ENCODE measurements around the gene CHDH.

Gene CHDH

GRCh38 chr3:53850895-53851294 is 4.7 kb upstream of the CHDH start:
- DNase-seq: no peak

DNA sequence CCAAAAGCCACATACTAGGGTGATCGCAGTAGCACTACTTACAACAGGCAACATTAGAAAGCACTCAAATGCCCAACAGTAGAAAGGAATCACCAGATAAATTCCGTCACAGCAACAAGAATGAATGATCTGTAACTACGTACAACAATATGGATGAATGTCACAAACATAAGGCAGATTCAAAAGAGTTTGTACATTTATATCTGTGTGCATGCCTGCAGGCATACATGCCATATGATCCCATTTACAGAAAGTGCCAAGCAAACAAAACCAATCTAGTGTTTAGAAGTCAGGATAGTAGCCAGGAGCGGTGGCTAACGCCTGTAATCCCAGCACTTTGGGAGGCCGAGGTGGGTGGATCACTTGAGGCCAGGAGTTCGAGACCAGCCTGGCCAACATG is 3.7 kb upstream of the CHDH start:
- DNase-seq: no peak

- no peak for DNase-seq
Observed at GRCh38 chr3:53846851-53847155, 584 bp upstream of the CHDH start.

GRCh38 chr3:53845881-53846133 is 412 bp downstream of the CHDH start:
- no peak for DNase-seq

DNA sequence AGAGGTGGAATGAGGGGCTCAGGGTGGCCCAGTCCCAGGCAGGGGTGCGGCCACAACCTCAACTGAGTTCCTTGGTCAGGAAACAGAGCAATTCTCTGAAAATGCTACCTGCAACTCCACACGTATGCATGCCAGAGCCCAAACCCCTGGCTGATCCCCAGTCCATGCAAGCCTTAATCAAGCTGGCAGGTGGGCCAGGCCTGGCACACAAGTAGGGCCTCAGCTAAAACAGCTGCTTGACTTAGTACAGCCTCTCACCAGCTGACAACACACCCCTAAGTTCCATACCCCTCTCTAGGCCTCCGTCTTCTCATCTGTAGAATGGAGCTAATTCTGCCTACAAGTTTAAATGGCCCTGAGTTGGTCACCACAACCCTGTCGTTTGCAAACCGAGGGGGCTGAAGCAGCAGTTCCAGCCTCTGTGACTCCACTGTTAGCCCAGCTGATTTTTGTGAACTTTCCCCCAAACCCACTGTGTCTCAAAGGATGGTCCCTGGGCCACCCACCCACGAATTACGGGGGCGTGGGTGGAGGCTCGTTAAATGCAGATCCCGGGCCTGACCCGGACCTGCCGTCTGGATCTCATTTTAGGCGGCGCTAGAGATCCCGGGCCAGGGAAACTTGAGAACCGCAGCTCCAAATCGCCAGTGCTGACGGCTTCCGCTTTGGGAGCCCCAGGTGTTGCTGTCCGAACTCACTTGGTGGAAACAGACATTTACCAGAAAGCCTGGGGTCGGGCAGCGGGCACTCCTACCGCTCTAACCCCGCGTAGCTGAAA is 927 bp downstream of the CHDH start:
- DNase-seq: peak; percentile 18

GRCh38 chr3:53844262-53845102 is 1.7 kb downstream of the CHDH start:
- DNase-seq: no peak

DNA sequence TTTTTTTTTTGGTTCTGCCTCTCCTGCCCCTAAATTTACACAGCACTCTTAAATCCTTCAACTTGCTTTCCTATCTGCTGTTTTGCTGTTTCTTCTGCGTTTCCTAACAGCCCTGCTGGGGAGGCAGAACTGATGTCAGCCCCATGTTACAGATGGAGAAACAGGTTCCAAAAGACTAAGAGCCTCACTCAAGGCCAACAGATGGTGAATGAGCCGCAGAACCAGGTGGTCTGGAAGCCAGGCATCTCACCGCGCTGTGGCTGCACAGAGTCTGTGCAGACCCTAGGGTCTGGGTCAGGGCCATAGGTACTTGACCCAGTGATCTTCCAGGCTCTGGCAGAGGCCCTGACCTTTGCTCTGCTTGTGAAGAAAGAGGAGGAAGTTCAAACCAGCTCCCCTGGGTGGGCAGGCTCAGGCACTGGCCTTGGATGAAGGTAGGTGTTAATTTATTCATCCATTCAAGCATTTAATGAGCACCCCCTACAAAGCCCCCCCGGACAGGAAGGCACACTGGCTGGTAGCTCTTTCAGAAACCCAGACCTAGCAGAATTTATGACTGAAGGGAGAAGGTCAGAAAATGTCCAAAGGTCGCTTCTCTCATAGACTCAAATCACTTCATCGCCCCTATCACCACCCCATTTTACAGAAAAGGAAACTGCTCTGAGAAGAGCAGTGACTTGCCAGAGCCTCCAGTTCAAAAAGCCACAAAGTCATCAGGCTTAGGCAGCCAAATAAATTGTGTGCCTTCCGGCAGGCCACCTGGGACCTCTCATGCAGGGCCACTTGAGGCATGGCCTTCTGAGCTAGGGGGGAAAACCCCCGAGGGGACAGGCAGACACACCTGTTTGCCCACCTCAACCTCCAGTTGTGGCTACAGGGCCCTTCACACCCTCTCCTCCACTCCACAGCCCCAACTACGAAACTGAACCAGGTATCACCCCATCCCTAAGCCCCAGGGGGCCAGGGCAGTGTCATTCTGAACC is 2.7 kb downstream of the CHDH start:
- DNase-seq: no peak

GRCh38 chr3:53842436-53843194 is 3.6 kb downstream of the CHDH start:
- DNase-seq: no peak

DNA sequence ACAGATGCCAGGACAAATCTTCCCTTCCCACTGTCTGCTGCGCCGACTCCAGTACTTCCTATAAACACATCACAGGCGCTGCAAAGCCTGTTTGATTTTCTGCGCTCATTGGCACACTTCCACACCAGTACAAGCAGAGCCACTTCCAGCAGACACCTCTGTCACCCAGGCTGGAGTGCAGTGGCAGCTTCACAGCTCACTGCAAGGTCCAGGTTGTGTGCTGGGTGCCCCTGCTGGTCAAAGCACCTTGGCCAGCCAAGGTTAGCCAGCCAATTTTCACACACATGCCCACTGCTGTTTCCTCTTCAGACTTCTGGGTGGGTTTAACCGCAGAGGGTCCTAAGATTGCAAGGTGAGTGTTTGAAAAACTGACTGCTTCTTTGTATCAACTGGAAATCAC is 4.9 kb downstream of the CHDH start:
- no peak for DNase-seq

- DNase-seq: no peak
Observed at GRCh38 chr3:53837331-53837730, 8.9 kb downstream of the CHDH start.

DNA sequence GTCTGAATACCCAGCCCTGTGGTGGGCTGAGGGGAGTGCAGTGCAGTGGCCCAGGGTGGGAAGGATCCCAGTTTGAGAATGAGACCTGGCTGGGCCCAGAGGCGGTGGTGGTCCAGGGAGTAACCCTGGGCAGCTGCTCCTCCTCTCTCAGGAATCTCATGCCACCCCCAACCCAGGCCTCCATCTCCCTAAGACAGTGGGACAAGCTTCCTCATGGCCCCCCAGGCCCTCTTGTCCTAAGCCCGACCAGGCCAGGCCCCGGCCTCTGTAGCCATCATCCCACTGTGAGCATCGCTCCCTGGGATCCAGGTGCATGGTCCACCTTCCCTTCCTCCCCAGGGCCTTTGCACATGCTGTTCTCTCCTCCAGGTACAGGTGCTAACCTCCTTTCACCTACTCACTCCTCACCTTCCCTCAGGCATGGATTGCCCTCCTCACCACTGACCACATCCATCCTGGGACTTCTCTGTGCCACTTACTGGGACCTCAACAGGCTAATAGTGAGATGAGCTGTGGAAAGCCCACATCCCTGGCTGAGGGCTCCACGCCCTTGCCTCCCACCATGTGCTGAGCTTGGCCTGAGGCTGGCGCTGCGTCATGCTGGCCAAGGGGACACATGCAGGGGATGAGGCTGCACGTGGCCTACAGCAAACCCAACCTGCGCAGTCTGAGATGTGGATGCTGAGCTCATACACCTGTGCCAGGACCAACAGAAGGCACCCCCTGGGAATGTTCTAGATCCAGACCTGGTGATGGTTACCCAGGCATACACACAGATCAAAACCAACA is 9.9 kb downstream of the CHDH start:
- DNase-seq: no peak

GRCh38 chr3:53835257-53835656 is 11.0 kb downstream of the CHDH start:
- no peak for DNase-seq

DNA sequence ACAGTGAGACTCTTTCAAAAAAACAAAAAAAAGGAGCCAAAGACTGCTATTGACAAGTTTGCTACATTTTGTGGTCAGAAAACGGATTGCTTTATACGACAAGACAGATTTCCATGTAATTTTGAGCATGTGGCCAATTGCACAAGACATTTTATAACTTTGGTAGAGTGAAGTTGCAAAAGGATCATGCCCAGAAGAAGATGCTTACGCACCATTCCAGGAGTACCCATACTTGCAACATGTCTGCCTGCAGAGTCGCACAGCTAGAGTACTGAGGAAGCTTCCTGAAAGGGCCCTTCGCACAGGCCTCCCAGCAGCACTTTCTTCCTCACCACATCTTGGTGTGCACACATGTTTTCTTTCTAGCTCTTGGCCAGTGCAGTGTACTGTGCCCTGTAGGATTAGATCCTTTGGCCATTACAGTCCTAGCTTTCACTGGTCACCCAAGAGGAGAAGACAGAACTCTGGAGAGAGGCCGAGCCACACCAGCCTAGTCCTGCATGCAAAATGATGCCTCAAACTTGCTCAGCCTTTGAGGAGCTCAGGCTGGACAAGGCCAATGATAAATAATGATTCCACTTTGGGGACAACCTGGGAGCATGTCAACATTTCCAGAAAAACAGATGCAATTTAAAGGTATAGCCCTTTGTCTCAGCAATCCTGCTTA is 11.7 kb downstream of the CHDH start:
- no peak for DNase-seq

GRCh38 chr3:53833700-53834099 is 12.5 kb downstream of the CHDH start:
- no peak for DNase-seq

DNA sequence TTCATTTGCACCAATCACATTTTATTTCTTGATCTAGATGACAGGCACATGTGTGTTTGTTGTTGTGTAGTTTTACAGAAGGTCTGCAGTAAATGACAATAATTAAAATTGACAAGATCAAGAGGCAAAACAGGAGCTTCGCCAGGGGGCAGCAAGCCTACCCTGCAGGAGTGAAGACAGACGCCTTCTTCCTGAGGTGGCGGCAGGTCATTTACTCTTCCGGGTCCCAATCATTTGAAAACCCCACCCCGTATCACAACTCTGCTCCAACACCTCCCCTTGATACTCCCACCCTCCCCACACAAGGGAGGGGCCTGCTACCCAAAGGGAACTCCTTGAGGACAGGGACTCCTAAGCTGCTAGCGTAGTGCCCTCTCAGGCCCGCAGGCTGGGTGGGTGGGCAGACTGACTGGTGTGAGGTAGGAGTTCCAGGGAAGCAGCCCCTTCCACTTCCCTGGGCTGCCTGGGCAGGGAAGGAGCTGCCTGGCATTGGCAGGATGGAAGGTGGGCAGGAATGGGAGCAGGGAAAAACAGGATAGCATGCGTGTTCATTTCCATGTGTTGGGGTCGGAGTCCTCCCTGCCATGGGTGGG is 13.1 kb downstream of the CHDH start:
- no peak for DNase-seq

DNA sequence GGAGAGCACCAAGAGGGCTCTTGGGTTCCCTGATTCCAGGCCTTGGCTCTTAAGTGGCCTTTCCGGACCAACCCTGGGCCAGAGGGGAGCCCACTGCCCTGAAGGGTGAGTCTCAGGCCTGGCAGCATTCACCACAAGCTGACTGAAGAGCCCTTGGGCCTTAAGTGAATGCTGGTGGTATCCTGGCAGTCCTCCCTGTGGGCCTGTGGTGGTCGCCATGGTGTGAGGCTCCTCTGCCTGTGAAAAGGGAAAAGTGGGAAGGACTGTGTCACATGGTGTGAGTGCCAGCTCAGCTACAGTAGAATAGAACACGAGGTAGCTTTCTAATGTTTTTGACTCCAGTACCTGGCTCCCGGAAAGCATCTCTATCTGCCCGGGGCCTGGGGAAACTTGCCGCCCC is 15.3 kb downstream of the CHDH start:
- no peak for DNase-seq

- no peak for DNase-seq
Observed at GRCh38 chr3:53829605-53830004, 16.6 kb downstream of the CHDH start.

DNA sequence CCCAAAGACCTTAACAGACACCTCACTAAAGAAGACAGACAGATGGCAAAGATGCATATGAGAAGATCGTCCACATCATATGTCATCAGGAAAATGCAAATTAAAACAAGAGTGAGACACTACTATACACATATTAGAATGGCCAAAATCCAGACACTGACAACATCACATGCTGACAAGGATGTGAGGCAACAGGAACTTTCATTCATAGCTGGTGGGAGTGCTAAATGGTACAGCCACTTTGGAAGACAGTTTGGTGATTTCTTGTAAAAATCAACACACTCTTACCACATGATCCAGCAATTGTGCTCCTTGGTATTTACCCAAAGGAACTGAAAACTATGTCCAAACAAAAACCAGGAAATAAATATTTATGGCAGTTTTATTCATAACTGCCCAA is 17.6 kb downstream of the CHDH start:
- DNase-seq: no peak

DNA sequence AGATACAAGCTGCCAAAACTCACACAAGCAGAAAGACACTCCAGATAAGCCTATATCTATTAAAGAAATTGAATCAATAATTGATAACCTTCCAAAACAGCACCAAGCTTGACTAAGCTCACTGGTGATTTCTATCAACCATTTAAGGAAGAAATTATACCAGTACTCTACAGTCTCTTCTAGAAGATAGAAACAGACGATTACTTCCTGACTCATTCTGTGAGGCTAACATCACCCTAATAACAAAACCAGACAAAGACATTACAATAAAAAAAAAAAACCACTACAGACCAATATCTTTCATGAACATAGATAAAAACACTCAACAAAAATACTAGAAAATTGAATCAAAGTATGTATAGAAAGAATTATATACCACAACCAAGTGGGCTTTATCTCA is 20.2 kb downstream of the CHDH start:
- no peak for DNase-seq

DNA sequence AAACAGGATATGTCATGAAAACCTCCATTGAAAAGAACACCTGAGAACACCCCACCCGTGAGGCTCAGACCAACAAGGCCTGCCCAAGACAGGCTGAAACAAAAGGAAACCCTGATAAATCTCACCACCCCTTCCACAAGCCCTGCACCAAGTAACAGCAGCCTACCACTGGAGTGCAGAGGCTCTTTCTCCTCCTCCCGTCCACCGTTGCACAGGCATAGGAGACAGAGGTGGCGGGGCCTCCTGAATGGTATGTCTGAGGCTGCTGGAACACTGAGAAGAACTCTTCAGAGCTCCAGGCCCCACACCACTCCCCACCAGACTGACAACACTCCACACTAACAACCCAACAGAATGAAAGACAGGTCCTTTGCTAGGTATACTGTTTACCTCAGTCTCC is 21.4 kb downstream of the CHDH start:
- no peak for DNase-seq
